IMR-90 (cell line): Measurements from ENCODE around the gene DBNDD1. TPM values are rescaled to one million over a fixed set of nuclear protein-coding genes. Genes with fewer than 3 reads are reported as not detected.

Experiments
- ATAC-seq: fragments of 200-7000 bp; cut with Tn5 transposase; 2 replicates; pipeline ENCODE4 v1.9.1; 2020; ENCODE audit warnings: low read depth, mild to moderate bottlenecking, moderate library complexity
- BruUV-seq: library from RNA; stranded (reverse); fragments of 400-500 nt; replicated peaks from 2 replicates; lab custom pipeline; 2021; lab: Mats Ljungman, UMichigan
- CTCF ChIA-PET: fragments of 300-600 bp; formaldehyde crosslinking; extraction: SDS; loops from one replicate; lab custom pipeline; 2021; ENCODE audit warnings: antibody characterized with exemption; lab: Yijun Ruan, JAX
- POLR2A ChIA-PET: fragments of 300-600 bp; sonication (Branson Sonifier 250); formaldehyde crosslinking; loops from one replicate; lab custom pipeline; 2022; ENCODE audit warnings: antibody characterized with exemption; ENCODE audit not compliant: unreplicated experiment; lab: Charles Lee
- DNase-seq: peaks from one replicate; pipeline ENCODE4 v3.0.0; 2013
- H2AFZ ChIP-seq: replicated peaks from 2 replicates; pipeline ENCODE3; 2013; ENCODE audit warnings: low read length, mild to moderate bottlenecking; ENCODE audit not compliant: poor library complexity
- H2AK5ac ChIP-seq: 2 replicates; pipeline ENCODE4 v1.6.1; 2013; ENCODE audit warnings: low read depth, low read length, inconsistent platforms
- H2AK9ac ChIP-seq: replicated peaks from 2 replicates; pipeline ENCODE3; 2013; ENCODE audit warnings: mild to moderate bottlenecking, low read depth, low read length, moderate library complexity; ENCODE audit not compliant: poor library complexity
- H2BK120ac ChIP-seq: 2 replicates; pipeline ENCODE4 v1.6.1; 2013; ENCODE audit warnings: low read depth, low read length, inconsistent platforms
- H2BK15ac ChIP-seq: 3 replicates; pipeline ENCODE4 v1.6.1; 2013; ENCODE audit warnings: low read depth, low read length, inconsistent platforms
- H2BK20ac ChIP-seq: 2 replicates; pipeline ENCODE4 v1.6.1; 2013; ENCODE audit warnings: low read depth, mild to moderate bottlenecking, inconsistent platforms, low read length, moderate library complexity
- H2BK5ac ChIP-seq: 2 replicates; pipeline ENCODE4 v1.6.1; 2013; ENCODE audit warnings: mild to moderate bottlenecking, low read depth, low read length, inconsistent platforms; ENCODE audit not compliant: poor library complexity, severe bottlenecking
- H3K14ac ChIP-seq: replicated peaks from 2 replicates; pipeline ENCODE4 v1.6.1; 2013; ENCODE audit warnings: low read depth, low read length, inconsistent platforms
- H3K18ac ChIP-seq: 2 replicates; pipeline ENCODE4 v1.6.1; 2013; ENCODE audit warnings: low read depth, low read length, control low read depth
- H3K23ac ChIP-seq: 2 replicates; pipeline ENCODE4 v1.6.1; 2013; ENCODE audit warnings: low read depth, low read length, inconsistent platforms
- H3K27ac ChIP-seq: 2 replicates; pipeline ENCODE4 v1.5.1; 2013; ENCODE audit warnings: mild to moderate bottlenecking, control low read depth, low read length; ENCODE audit not compliant: insufficient read depth
- H3K27me3 ChIP-seq: 2 replicates; pipeline ENCODE4 v1.6.1; 2013; ENCODE audit warnings: low read length; ENCODE audit not compliant: control insufficient read depth, insufficient read depth
- H3K36me3 ChIP-seq: 2 replicates; pipeline ENCODE4 v1.6.1; 2013; ENCODE audit warnings: low read length, mixed read lengths; ENCODE audit not compliant: control insufficient read depth, insufficient read depth
- H3K4ac ChIP-seq: 2 replicates; pipeline ENCODE4 v1.6.1; 2013; ENCODE audit warnings: low read depth, low read length, inconsistent platforms
- H3K4me1 ChIP-seq: 2 replicates; pipeline ENCODE4 v1.6.1; 2013; ENCODE audit warnings: low read length, mixed read lengths; ENCODE audit not compliant: control insufficient read depth, insufficient read depth
- H3K4me2 ChIP-seq: 2 replicates; pipeline ENCODE4 v1.6.1; 2013; ENCODE audit warnings: low read depth, mild to moderate bottlenecking, control low read depth, low read length, moderate library complexity
- H3K4me3 ChIP-seq: 2 replicates; pipeline ENCODE4 v1.5.1; 2013; ENCODE audit warnings: low read depth, mild to moderate bottlenecking, control low read depth, low read length, moderate library complexity; ENCODE audit not compliant: insufficient read depth
- H3K56ac ChIP-seq: 2 replicates; pipeline ENCODE4 v1.6.1; 2013; ENCODE audit warnings: low read length, inconsistent platforms; ENCODE audit not compliant: insufficient read depth; ENCODE audit errors: extremely low read depth
- H3K79me1 ChIP-seq, 2 experiments: 2 replicates each; pipeline ENCODE4 v1.6.1; 2013; ENCODE audit warnings: low read length in 2 of 2, inconsistent platforms in 1 of 2, low read depth in 1 of 2
- H3K9ac ChIP-seq: 2 replicates; pipeline ENCODE4 v1.6.1; 2013; ENCODE audit warnings: low read depth, low read length, control low read depth
- H3K9me1 ChIP-seq: 2 replicates; pipeline ENCODE4 v1.6.1; 2013; ENCODE audit warnings: low read length, inconsistent platforms; ENCODE audit not compliant: insufficient read depth
- H3K9me3 ChIP-seq: 2 replicates; pipeline ENCODE4 v1.6.1; 2013; ENCODE audit warnings: low read length; ENCODE audit not compliant: control insufficient read depth, insufficient read depth
- H4K20me1 ChIP-seq: 2 replicates; pipeline ENCODE4 v1.6.1; 2013; ENCODE audit warnings: low read length, inconsistent platforms; ENCODE audit not compliant: insufficient read depth
- H4K5ac ChIP-seq: 2 replicates; pipeline ENCODE4 v1.6.1; 2013; ENCODE audit warnings: mild to moderate bottlenecking, low read depth, low read length, control low read depth
- H4K8ac ChIP-seq, 2 experiments: 2 replicates each; pipeline ENCODE4 v1.6.1; 2013; ENCODE audit warnings: low read depth in 2 of 2, low read length in 2 of 2, control low read depth in 1 of 2, inconsistent platforms in 1 of 2
- H4K91ac ChIP-seq: 2 replicates; pipeline ENCODE4 v1.6.1; 2013; ENCODE audit warnings: low read depth, low read length, inconsistent platforms; ENCODE audit not compliant: insufficient read depth
- CEBPB ChIP-seq: IDR thresholded peaks from 2 replicates; pipeline ENCODE4 v1.6.1; 2012; ENCODE audit warnings: low read depth, low read length, improper control_type of control experiment
- CHD1 ChIP-seq: IDR thresholded peaks from 2 replicates; pipeline ENCODE4 v1.6.1; 2012; ENCODE audit warnings: low read depth, low read length, improper control_type of control experiment
- MAFK ChIP-seq: IDR thresholded peaks from 2 replicates; pipeline ENCODE4 v1.6.1; 2012; ENCODE audit warnings: low read depth, low read length, improper control_type of control experiment
- MAZ ChIP-seq: IDR thresholded peaks from 2 replicates; pipeline ENCODE4 v1.6.1; 2012; ENCODE audit warnings: low read depth, mild to moderate bottlenecking, low read length, improper control_type of control experiment, moderate library complexity, borderline replicate concordance
- MXI1 ChIP-seq: IDR thresholded peaks from 2 replicates; pipeline ENCODE4 v1.6.1; 2012; ENCODE audit warnings: low read depth, mild to moderate bottlenecking, low read length, moderate library complexity, borderline replicate concordance
- NFE2L2 ChIP-seq: fragments of 150-350 bp; IDR thresholded peaks from 2 replicates; pipeline ENCODE4 v1.6.1; 2016; ENCODE audit warnings: low read depth, mild to moderate bottlenecking, low read length
- POLR2A ChIP-seq: IDR thresholded peaks from 2 replicates; pipeline ENCODE4 v1.6.1; 2012; ENCODE audit warnings: mild to moderate bottlenecking, low read depth, low read length
- RAD21 ChIP-seq: IDR thresholded peaks from 2 replicates; pipeline ENCODE4 v1.6.1; 2012; ENCODE audit warnings: low read length, improper control_type of control experiment
- RCOR1 ChIP-seq: IDR thresholded peaks from 2 replicates; pipeline ENCODE4 v1.6.1; 2012; ENCODE audit warnings: mild to moderate bottlenecking, low read length, improper control_type of control experiment; ENCODE audit not compliant: insufficient replicate concordance
- RFX5 ChIP-seq: IDR thresholded peaks from 2 replicates; pipeline ENCODE4 v1.8.0; 2012; ENCODE audit warnings: low read depth, mild to moderate bottlenecking, low read length, moderate library complexity
- WGBS, 2 experiments: methylation state at CpG; one replicate each; pipeline versions ENCODE4 v1.1.5 to v1.1.7; 2013; ENCODE audit warnings: missing lambda C conversion rate in 2 of 2; ENCODE audit not compliant: insufficient read length in 1 of 2; ENCODE audit errors: extremely low coverage in 2 of 2; 5-methylcytosine and 5-hydroxymethylcytosine counted together
- dilution Hi-C: fragments of 300-500 bp; cut with HindIII; formaldehyde crosslinking; loops from one replicate; pipeline ENCODE4 v1.14.3; 2018; ENCODE audit warnings: low sequenced_read_pairs; ENCODE audit not compliant: unreplicated experiment
- in situ Hi-C: fragments of 300-500 bp; cut with MboI; formaldehyde crosslinking; loops from 3 replicates; pipeline ENCODE4 v1.14.3; 2019; ENCODE audit warnings: low sequenced_read_pairs, inconsistent platforms, mixed read lengths
- intact Hi-C: fragments of 100-400 bp; cut with micrococcal nuclease; formaldehyde crosslinking; loops from 2 replicates; pipeline ENCODE4 v1.10.0; 2022
- polyA plus RNA-seq, 3 experiments: library from polyadenylated mRNA; depleted of rRNA; stranded (reverse); fragments of >200 nt; gene quantifications; 2 replicates each; pipeline ENCODE4 v1.2.3, GENCODE V29; 2012; ENCODE audit warnings: low replicate concordance in 1 of 3
- total RNA-seq: library from RNA; depleted of rRNA; stranded (reverse); fragments of >200 nt; gene quantifications from 2 replicates; pipeline ENCODE4 v1.2.3, GENCODE V29; 2012
- TF ChIP-seq, protein P1 (sequence below): fragments of 150-350 bp; IDR thresholded peaks from 2 replicates; pipeline ENCODE4 v1.6.1; 2017; ENCODE audit warnings: mild to moderate bottlenecking, antibody characterized with exemption, low read length, low read depth
- TF ChIP-seq, protein P2 (sequence below): conservative IDR thresholded peaks from 2 replicates; pipeline ENCODE4 v1.5.1; 2012; ENCODE audit warnings: mild to moderate bottlenecking, low read depth, low read length, improper control_type of control experiment
- TF ChIP-seq, protein P3 (sequence below): fragments of 150-350 bp; IDR thresholded peaks from 2 replicates; pipeline ENCODE4 v1.6.1; 2016; ENCODE audit warnings: low read depth, mild to moderate bottlenecking, low read length, moderate library complexity, borderline replicate concordance

Gene DBNDD1
- total and polyA plus RNA-seq, 2 of the 4 experiments (the other 2 are of a cell fraction), result 3.4 to 23.0 TPM

DNA sequence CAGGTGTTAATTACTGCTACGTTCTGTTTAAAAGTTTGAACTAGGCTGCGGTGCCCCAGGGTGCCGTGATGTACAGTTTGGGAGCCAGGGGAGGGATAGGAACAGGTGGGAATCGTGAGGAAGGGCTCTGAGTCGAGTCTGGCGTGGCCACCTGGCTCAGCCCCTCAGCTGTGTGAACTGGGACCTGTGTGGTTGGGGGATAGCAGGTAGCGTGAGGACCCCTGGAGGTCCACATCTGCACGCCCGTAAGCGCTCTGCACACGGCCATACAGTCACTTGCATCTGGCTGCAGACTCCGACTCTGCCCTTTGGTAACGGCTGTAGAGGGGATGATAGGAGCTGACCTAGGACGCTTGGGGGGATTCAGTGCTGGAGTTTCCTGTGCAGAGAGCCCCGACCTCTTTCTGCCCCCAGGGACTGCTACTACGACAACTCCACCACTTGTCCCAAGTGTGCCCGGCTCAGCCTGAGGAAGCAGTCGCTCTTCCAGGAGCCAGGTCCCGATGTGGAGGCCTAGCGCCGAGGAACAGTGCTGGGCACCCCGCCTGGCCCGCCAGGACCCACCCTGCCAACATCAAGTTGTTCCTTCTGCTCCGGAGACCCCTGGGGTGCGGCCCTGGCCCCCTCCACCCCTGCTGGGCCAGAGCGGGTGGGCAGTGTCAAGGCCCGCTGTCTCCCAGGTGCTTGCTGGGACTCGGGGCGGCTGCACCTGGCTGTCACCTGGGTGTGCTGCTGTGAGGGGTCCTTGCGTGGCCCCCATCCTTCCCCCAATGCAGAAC, 53.6 kb downstream of the DBNDD1 start (continued):
- no peak for TF ChIP-seq MXI1

DNA sequence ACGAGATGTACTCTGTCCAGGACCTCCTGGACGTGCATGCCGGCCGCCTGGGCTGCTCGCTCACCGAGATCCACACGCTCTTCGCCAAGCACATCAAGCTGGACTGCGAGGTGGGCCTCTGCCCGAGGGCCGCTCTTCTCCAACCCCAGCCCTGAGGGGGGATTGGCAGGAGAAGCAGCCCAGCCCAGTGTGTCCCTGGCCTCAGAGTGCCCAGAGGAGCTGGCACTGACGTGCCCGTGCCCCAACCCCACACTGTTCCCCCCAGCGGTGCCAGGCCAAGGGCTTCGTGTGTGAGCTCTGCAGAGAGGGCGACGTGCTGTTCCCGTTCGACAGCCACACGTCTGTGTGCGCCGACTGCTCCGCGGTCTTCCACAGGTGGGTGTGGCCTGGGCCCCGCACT, 55.1 kb downstream of the DBNDD1 start:
- Histone ChIP-seq H2AK5ac (no peak overlapping the region), H2BK120ac (no peak overlapping the region), H4K91ac (no peak overlapping the region), H2AFZ (no peak overlapping the region), H3K4me3 (no peak overlapping the region), H4K20me1 (peaks cover 4% of the 10 kb centered on the region; the same call in 1 of the 2 replicates), H3K79me1 (peaks cover 0 to 7% of the 10 kb centered on the region in 2 experiments; a peak in 2 of 4 replicates), H3K4me2 (no peak overlapping the region), H3K4ac (no peak overlapping the region), H3K9ac (no peak overlapping the region), H3K23ac (no peak overlapping the region), H3K18ac (no peak overlapping the region), H2AK9ac (no peak overlapping the region), H4K5ac (no peak overlapping the region), H2BK5ac (no peak overlapping the region), H3K4me1 (no peaks in the 10 kb centered on the region), H3K36me3 (peaks cover 28% of the 10 kb centered on the region; the same call in 1 of the 2 replicates), H4K8ac (no peak overlapping the region), H3K27me3 (no peaks in the 10 kb centered on the region), H3K9me3 (no peaks in the 10 kb centered on the region), H3K14ac (no peak overlapping the region), H3K27ac (no peak overlapping the region), H2BK15ac (no peak overlapping the region), H3K56ac (no peak overlapping the region), H3K9me1 (0 out of 2 replicates have a peak, but pooled peaks cover 3% of the 10 kb centered on the region), H2BK20ac (no peak overlapping the region)
- ChIA-PET POLR2A (no interaction called here), CTCF (no interaction called here)
- dilution Hi-C loops, result no loop called here
- BruUV-seq, result no TSS peak
- no peak for ATAC-seq
- in situ Hi-C loops, result no loop called here
- DNase-seq, result no peak
- WGBS, 2 experiments, result 89% methylated on average over 12 of the region's 25 CpGs; no CpG with 5 or more reads in 1 of the 2 experiments
- intact Hi-C loops, result no loop called here
- TF ChIP-seq MAFK (no peak), NFE2L2 (no peak), CEBPB (no peak), RAD21 (no peak), POLR2A (no peak), RCOR1 (no peak), MAZ (no peak), CHD1 (no peak), RFX5 (no peak)
- TF ChIP-seq, protein P1, sequence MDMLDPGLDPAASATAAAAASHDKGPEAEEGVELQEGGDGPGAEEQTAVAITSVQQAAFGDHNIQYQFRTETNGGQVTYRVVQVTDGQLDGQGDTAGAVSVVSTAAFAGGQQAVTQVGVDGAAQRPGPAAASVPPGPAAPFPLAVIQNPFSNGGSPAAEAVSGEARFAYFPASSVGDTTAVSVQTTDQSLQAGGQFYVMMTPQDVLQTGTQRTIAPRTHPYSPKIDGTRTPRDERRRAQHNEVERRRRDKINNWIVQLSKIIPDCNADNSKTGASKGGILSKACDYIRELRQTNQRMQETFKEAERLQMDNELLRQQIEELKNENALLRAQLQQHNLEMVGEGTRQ, result no peak
- TF ChIP-seq, protein P2, sequence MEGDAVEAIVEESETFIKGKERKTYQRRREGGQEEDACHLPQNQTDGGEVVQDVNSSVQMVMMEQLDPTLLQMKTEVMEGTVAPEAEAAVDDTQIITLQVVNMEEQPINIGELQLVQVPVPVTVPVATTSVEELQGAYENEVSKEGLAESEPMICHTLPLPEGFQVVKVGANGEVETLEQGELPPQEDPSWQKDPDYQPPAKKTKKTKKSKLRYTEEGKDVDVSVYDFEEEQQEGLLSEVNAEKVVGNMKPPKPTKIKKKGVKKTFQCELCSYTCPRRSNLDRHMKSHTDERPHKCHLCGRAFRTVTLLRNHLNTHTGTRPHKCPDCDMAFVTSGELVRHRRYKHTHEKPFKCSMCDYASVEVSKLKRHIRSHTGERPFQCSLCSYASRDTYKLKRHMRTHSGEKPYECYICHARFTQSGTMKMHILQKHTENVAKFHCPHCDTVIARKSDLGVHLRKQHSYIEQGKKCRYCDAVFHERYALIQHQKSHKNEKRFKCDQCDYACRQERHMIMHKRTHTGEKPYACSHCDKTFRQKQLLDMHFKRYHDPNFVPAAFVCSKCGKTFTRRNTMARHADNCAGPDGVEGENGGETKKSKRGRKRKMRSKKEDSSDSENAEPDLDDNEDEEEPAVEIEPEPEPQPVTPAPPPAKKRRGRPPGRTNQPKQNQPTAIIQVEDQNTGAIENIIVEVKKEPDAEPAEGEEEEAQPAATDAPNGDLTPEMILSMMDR, result no peak
- TF ChIP-seq, protein P3, sequence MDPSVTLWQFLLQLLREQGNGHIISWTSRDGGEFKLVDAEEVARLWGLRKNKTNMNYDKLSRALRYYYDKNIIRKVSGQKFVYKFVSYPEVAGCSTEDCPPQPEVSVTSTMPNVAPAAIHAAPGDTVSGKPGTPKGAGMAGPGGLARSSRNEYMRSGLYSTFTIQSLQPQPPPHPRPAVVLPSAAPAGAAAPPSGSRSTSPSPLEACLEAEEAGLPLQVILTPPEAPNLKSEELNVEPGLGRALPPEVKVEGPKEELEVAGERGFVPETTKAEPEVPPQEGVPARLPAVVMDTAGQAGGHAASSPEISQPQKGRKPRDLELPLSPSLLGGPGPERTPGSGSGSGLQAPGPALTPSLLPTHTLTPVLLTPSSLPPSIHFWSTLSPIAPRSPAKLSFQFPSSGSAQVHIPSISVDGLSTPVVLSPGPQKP, result no peak
